Neuronal stem cell (in vitro differentiated cells): Measurements from ENCODE around the gene VOPP1.
A peak's percentile ranks its signal among the peaks of the same experiment; 100 is the strongest.

Experiments
- DNase-seq: peaks from one replicate; pipeline ENCODE4 v3.0.0-alpha.2; 2013; ENCODE audit warnings: low spot score
- H2AFZ ChIP-seq: one replicate; pipeline ENCODE4 v1.6.1; 2013; ENCODE audit warnings: mild to moderate bottlenecking, low read length, inconsistent platforms
- H2AK5ac ChIP-seq: 2 replicates; pipeline ENCODE4 v1.6.1; 2013; ENCODE audit warnings: low read depth, mild to moderate bottlenecking, inconsistent platforms, low read length, moderate library complexity, mixed read lengths
- H2BK120ac ChIP-seq: 2 replicates; pipeline ENCODE4 v1.6.1; 2013; ENCODE audit warnings: low read depth, mild to moderate bottlenecking, inconsistent platforms, low read length, moderate library complexity, mixed read lengths
- H2BK12ac ChIP-seq: one replicate; pipeline ENCODE4 v1.6.1; 2013; ENCODE audit warnings: low read length, inconsistent platforms
- H2BK15ac ChIP-seq: 2 replicates; pipeline ENCODE4 v1.6.1; 2013; ENCODE audit warnings: mild to moderate bottlenecking, low read length, inconsistent platforms, mixed read lengths
- H2BK5ac ChIP-seq: one replicate; pipeline ENCODE4 v1.6.1; 2013; ENCODE audit warnings: inconsistent platforms, mild to moderate bottlenecking, low read length, moderate library complexity
- H3K14ac ChIP-seq: one replicate; pipeline ENCODE4 v1.6.1; 2013; ENCODE audit warnings: low read length, inconsistent platforms
- H3K18ac ChIP-seq: 2 replicates; pipeline ENCODE4 v1.6.1; 2013; ENCODE audit warnings: low read length, inconsistent platforms
- H3K23ac ChIP-seq: 2 replicates; pipeline ENCODE4 v1.6.1; 2013; ENCODE audit warnings: low read depth, mild to moderate bottlenecking, mixed read lengths, low read length, inconsistent platforms; ENCODE audit not compliant: poor library complexity
- H3K27ac ChIP-seq: replicated peaks from 3 replicates; pipeline ENCODE4 v1.5.1; 2013; ENCODE audit warnings: low read length, inconsistent platforms
- H3K27me3 ChIP-seq, 3 experiments: 2 replicates each; pipeline ENCODE4 v1.6.1; 2013; ENCODE audit warnings: low read length in 3 of 3, mild to moderate bottlenecking in 2 of 3, inconsistent platforms in 1 of 3, low read depth in 1 of 3, mixed read lengths in 1 of 3, moderate library complexity in 1 of 3; ENCODE audit not compliant: control insufficient read depth in 3 of 3, insufficient read depth in 3 of 3
- H3K36me3 ChIP-seq, 2 donors: replicated peaks in 1 of 2; 2 replicates each; pipeline ENCODE4 v1.6.1; 2013; ENCODE audit warnings: low read length in 2 of 2; ENCODE audit not compliant: control insufficient read depth in 2 of 2, insufficient read depth in 2 of 2
- H3K4ac ChIP-seq: 2 replicates; pipeline ENCODE4 v1.6.1; 2013; ENCODE audit warnings: inconsistent platforms, mild to moderate bottlenecking, low read length, moderate library complexity
- H3K4me1 ChIP-seq, 2 donors: 1 replicate in 1 of 2; 2 replicates in 1 of 2; pipeline ENCODE4 v1.6.1; 2013; ENCODE audit warnings: low read length in 2 of 2, low read depth in 1 of 2; ENCODE audit not compliant: control insufficient read depth in 2 of 2, insufficient read depth in 1 of 2
- H3K4me2 ChIP-seq: one replicate; pipeline ENCODE4 v1.6.1; 2013; ENCODE audit warnings: mild to moderate bottlenecking, low read length, inconsistent platforms; ENCODE audit not compliant: insufficient read depth, poor library complexity, severe bottlenecking
- H3K4me3 ChIP-seq, 2 donors: 2 replicates each; pipeline ENCODE4 v1.5.1; 2013; ENCODE audit warnings: low read length in 2 of 2, mild to moderate bottlenecking in 2 of 2, inconsistent platforms in 1 of 2, moderate library complexity in 1 of 2
- H3K79me1 ChIP-seq: one replicate; pipeline ENCODE4 v1.6.1; 2013; ENCODE audit warnings: low read depth, mild to moderate bottlenecking, inconsistent platforms, low read length, moderate library complexity
- H3K9ac ChIP-seq: one replicate; pipeline ENCODE4 v1.6.1; 2013; ENCODE audit warnings: mild to moderate bottlenecking, low read depth, low read length, inconsistent platforms; ENCODE audit not compliant: poor library complexity
- H3K9me3 ChIP-seq, 2 donors: replicated peaks in 1 of 2; 2 replicates each; pipeline versions ENCODE3 to v1.6.1; 2013; ENCODE audit warnings: low read length in 2 of 2, mild to moderate bottlenecking in 2 of 2, inconsistent platforms in 1 of 2, low read depth in 1 of 2, mixed read lengths in 1 of 2, moderate library complexity in 1 of 2; ENCODE audit not compliant: control insufficient read depth in 2 of 2, insufficient read depth in 1 of 2
- H4K8ac ChIP-seq: one replicate; pipeline ENCODE4 v1.6.1; 2013; ENCODE audit warnings: low read depth, mild to moderate bottlenecking, inconsistent platforms, low read length, moderate library complexity
- H4K91ac ChIP-seq: one replicate; pipeline ENCODE4 v1.6.1; 2013; ENCODE audit warnings: low read length, low read depth, mild to moderate bottlenecking, inconsistent platforms; ENCODE audit not compliant: poor library complexity
- WGBS, 2 donors: extraction: QIAGEN DNeasy Blood & Tissue Kit; methylation state at CpG; one replicate each; pipeline ENCODE4 v1.1.7; 2013; ENCODE audit warnings: missing lambda C conversion rate in 2 of 2, mixed read lengths in 1 of 2; ENCODE audit not compliant: insufficient read length in 2 of 2, insufficient replicate concordance in 1 of 2; ENCODE audit errors: extremely low coverage in 2 of 2; 5-methylcytosine and 5-hydroxymethylcytosine counted together

VOPP1 gene

GRCh38 chr7:55532150-55532917 is 40.0 kb downstream of the VOPP1 start:
- Histone ChIP-seq H3K4me2 (no peak overlapping the region), H3K4me3 (no peak overlapping the region), H2BK120ac (no peak overlapping the region), H3K18ac (no peak overlapping the region), H3K9me3 (peaks cover 0 to 5% of the 10 kb centered on the region in 2 donors), H2BK12ac (no peak overlapping the region), H4K91ac (no peak overlapping the region), H3K4me1 (peaks cover 1 to 12% of the 10 kb centered on the region in 2 donors), H3K27ac (no peak overlapping the region), H3K27me3 (no peaks in the 10 kb centered on the region), H2AFZ (no peak overlapping the region), H2BK15ac (no peak overlapping the region), H2AK5ac (no peak overlapping the region), H4K8ac (no peak overlapping the region), H2BK5ac (no peak overlapping the region), H3K9ac (no peak overlapping the region), H3K23ac (no peak overlapping the region), H3K4ac (no peak overlapping the region), H3K79me1 (peaks cover 6% of the 10 kb centered on the region), H3K36me3 (no peaks in the 10 kb centered on the region), H3K14ac (no peak overlapping the region)
- DNase-seq = no peak
- no CpG with 5 or more reads among the region's 8 CpGs for WGBS, 2 donors

- no peak overlapping the region for H2BK15ac ChIP-seq
- no peak overlapping the region for H3K14ac ChIP-seq
- no peak overlapping the region for H2BK5ac ChIP-seq
- H3K9ac ChIP-seq = no peak overlapping the region
- no peak overlapping the region for H3K18ac ChIP-seq
- no peak overlapping the region for H3K27ac ChIP-seq
- no peak overlapping the region for H4K8ac ChIP-seq
- H3K36me3 ChIP-seq = no peaks in the 10 kb centered on the region
- no peak overlapping the region for H2BK120ac ChIP-seq
- peaks cover 0 to 5% of the 10 kb centered on the region in 2 donors for H3K9me3 ChIP-seq
- H3K23ac ChIP-seq = no peak overlapping the region
- H3K4me1 ChIP-seq = peaks cover 4 to 9% of the 10 kb centered on the region in 2 donors
- no peak for DNase-seq
- no CpG with 5 or more reads among the region's 5 CpGs for WGBS, 2 donors
- H3K27me3 ChIP-seq = no peaks in the 10 kb centered on the region
- H3K4me3 ChIP-seq = no peak overlapping the region
- no peak overlapping the region for H4K91ac ChIP-seq
- no peak overlapping the region for H3K4me2 ChIP-seq
- no peak overlapping the region for H2AK5ac ChIP-seq
- H2BK12ac ChIP-seq = no peak overlapping the region
- no peak overlapping the region for H3K4ac ChIP-seq
- H2AFZ ChIP-seq = no peak overlapping the region
- peaks cover 2% of the 10 kb centered on the region for H3K79me1 ChIP-seq
Observed at GRCh38 chr7:55531536-55531935, 40.8 kb downstream of the VOPP1 start.

- no peak overlapping the region for H3K27ac ChIP-seq
Observed at GRCh38 chr7:55527307-55527706, 45.0 kb downstream of the VOPP1 start.

GRCh38 chr7:55526770-55527169 is 45.5 kb downstream of the VOPP1 start:
- Histone ChIP-seq H3K4me2 (no peak overlapping the region), H3K23ac (no peak overlapping the region), H3K4me1 (peaks cover 6 to 17% of the 10 kb centered on the region in 2 donors), H2BK120ac (no peak overlapping the region), H3K4ac (no peak overlapping the region), H3K14ac (no peak overlapping the region), H4K8ac (no peak overlapping the region), H2AK5ac (no peak overlapping the region), H2BK12ac (no peak overlapping the region), H2BK15ac (no peak overlapping the region), H2AFZ (no peak overlapping the region), H2BK5ac (no peak overlapping the region), H3K9ac (no peak overlapping the region), H3K4me3 (no peak overlapping the region), H3K27me3 (no peaks in the 10 kb centered on the region), H4K91ac (no peak overlapping the region), H3K18ac (no peak overlapping the region), H3K79me1 (no peaks in the 10 kb centered on the region), H3K9me3 (peaks cover 0 to under 1% of the 10 kb centered on the region in 2 donors), H3K36me3 (no peaks in the 10 kb centered on the region), H3K27ac (no peak overlapping the region)
- no CpG with 5 or more reads among the region's 5 CpGs for WGBS, 2 donors
- peak; percentile 77 for DNase-seq

More at GRCh38 chr7:55527307-55527706, 45.0 kb downstream of the VOPP1 start:
- Histone ChIP-seq H3K14ac (no peak overlapping the region), H3K4me1 (peaks cover 4 to 13% of the 10 kb centered on the region in 2 donors), H2BK12ac (no peak overlapping the region), H4K8ac (no peak overlapping the region), H2BK5ac (no peak overlapping the region), H2AK5ac (no peak overlapping the region), H3K4me2 (no peak overlapping the region), H2AFZ (no peak overlapping the region), H2BK15ac (no peak overlapping the region), H3K79me1 (no peaks in the 10 kb centered on the region), H3K36me3 (no peaks in the 10 kb centered on the region), H2BK120ac (no peak overlapping the region), H3K23ac (no peak overlapping the region), H4K91ac (no peak overlapping the region), H3K4ac (no peak overlapping the region), H3K18ac (no peak overlapping the region), H3K27me3 (no peaks in the 10 kb centered on the region), H3K4me3 (no peak overlapping the region), H3K9ac (no peak overlapping the region), H3K9me3 (peaks cover 0 to 5% of the 10 kb centered on the region in 2 donors)
- no peak for DNase-seq
- no CpG with 5 or more reads among the region's 4 CpGs for WGBS, 2 donors
